ENCODE data around the gene TBC1D16.

GRCh38 chr17:79902146-79902791 is 133.4 kb downstream of the TBC1D16 start:
- TF ChIP-seq, protein P1, sequence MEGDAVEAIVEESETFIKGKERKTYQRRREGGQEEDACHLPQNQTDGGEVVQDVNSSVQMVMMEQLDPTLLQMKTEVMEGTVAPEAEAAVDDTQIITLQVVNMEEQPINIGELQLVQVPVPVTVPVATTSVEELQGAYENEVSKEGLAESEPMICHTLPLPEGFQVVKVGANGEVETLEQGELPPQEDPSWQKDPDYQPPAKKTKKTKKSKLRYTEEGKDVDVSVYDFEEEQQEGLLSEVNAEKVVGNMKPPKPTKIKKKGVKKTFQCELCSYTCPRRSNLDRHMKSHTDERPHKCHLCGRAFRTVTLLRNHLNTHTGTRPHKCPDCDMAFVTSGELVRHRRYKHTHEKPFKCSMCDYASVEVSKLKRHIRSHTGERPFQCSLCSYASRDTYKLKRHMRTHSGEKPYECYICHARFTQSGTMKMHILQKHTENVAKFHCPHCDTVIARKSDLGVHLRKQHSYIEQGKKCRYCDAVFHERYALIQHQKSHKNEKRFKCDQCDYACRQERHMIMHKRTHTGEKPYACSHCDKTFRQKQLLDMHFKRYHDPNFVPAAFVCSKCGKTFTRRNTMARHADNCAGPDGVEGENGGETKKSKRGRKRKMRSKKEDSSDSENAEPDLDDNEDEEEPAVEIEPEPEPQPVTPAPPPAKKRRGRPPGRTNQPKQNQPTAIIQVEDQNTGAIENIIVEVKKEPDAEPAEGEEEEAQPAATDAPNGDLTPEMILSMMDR (conservative IDR thresholded peaks at IDR 0.05; ENCODE audit: low read length) = no peak
- no peak for TF ChIP-seq EZH2phosphoT487 (IDR thresholded peaks at IDR 0.05; ENCODE audit: borderline replicate concordance)

All from Loucy (cell line).